Measurements from ENCODE around the gene RYR3. TPM values are rescaled to one million over a fixed set of nuclear protein-coding genes. Genes with fewer than 3 reads are reported as not detected.

The RYR3 gene
- total and polyA plus RNA-seq, 2 donors (not counting 1 experiment from before 2014, with no cell fraction given) = 0.17 TPM; not detected in 1

- no peak overlapping the region for H2AFZ ChIP-seq (ENCODE audit: low read length)
- no peak overlapping the region for H3K4me3 ChIP-seq (replicated peaks in 1 of 4; ENCODE audit: control extremely low read depth in 1 of 4, insufficient read depth in 1 of 4, low read depth in 3 of 4, low read length in 4 of 4)
- no peak overlapping the region for H3K4me2 ChIP-seq (ENCODE audit: extremely low read depth, insufficient read depth, low read length)
- H4K20me1 ChIP-seq (ENCODE audit: control insufficient read depth, extremely low read depth, insufficient read depth, low read length) = no peaks in the 10 kb centered on the region
- no peaks in the 10 kb centered on the region for H3K79me2 ChIP-seq (ENCODE audit: control insufficient read depth, insufficient read depth, low read length)
- H3K9me3 ChIP-seq (ENCODE audit: control insufficient read depth, insufficient read depth, low read depth, low read length) = no peaks in the 10 kb centered on the region
- no peaks in the 10 kb centered on the region for H3K36me3 ChIP-seq (ENCODE audit: control insufficient read depth, insufficient read depth, low read length)
- no peaks in the 10 kb centered on the region for H3K4me1 ChIP-seq (ENCODE audit: control insufficient read depth, extremely low read depth, insufficient read depth, low read length)
- H3K9ac ChIP-seq (ENCODE audit: insufficient read depth, low read length) = no peak overlapping the region
- H3K27me3 ChIP-seq (ENCODE audit: control insufficient read depth, insufficient read depth, low read length) = no peaks in the 10 kb centered on the region
- no peak for DNase-seq (ENCODE audit: low read depth in 2 of 2)
- no peak overlapping the region for H3K27ac ChIP-seq (ENCODE audit: insufficient read depth, low read length)
- TF ChIP-seq, protein P1, sequence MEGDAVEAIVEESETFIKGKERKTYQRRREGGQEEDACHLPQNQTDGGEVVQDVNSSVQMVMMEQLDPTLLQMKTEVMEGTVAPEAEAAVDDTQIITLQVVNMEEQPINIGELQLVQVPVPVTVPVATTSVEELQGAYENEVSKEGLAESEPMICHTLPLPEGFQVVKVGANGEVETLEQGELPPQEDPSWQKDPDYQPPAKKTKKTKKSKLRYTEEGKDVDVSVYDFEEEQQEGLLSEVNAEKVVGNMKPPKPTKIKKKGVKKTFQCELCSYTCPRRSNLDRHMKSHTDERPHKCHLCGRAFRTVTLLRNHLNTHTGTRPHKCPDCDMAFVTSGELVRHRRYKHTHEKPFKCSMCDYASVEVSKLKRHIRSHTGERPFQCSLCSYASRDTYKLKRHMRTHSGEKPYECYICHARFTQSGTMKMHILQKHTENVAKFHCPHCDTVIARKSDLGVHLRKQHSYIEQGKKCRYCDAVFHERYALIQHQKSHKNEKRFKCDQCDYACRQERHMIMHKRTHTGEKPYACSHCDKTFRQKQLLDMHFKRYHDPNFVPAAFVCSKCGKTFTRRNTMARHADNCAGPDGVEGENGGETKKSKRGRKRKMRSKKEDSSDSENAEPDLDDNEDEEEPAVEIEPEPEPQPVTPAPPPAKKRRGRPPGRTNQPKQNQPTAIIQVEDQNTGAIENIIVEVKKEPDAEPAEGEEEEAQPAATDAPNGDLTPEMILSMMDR (conservative IDR thresholded peaks at IDR 0.05 in 1 of 2, IDR thresholded peaks at IDR 0.05 in 1 of 2; ENCODE audit: low read depth in 1 of 2, low read length in 2 of 2) = no peak
- TF ChIP-seq EZH2 (IDR thresholded peaks at IDR 0.05; ENCODE audit: low read length, missing control alignments) = no peak
These were observed 592.9 kb downstream of the RYR3 start for GRCh38 chr15:33903661-33904060.

DNA sequence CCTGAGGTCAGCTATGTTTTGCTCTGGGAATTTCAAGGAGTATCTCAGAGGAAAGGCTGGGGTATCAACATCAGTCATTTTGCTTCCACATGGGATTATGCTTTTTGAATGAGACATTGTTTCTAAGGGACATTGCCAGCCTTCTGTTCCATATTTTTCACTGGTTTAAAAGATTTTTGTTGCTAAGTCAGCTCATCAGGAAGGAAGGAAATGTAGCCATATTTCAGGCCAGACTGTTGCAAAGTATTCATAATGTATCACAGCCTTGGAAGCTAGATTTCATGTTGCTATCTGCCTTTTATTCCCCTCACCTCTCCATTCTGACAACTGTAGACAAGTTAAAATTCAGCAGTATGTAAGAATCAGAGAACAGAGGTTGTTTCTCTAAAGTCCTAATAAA lies 596.6 kb downstream of the RYR3 start:
- no peak overlapping the region for H2AFZ ChIP-seq (ENCODE audit: low read length)
- H4K20me1 ChIP-seq (ENCODE audit: control insufficient read depth, extremely low read depth, insufficient read depth, low read length) = no peaks in the 10 kb centered on the region
- no peak for DNase-seq (ENCODE audit: low read depth in 2 of 2)
- TF ChIP-seq, protein P1 (conservative IDR thresholded peaks at IDR 0.05 in 1 of 2, IDR thresholded peaks at IDR 0.05 in 1 of 2; ENCODE audit: low read depth in 1 of 2, low read length in 2 of 2) = no peak
- no peak for TF ChIP-seq EZH2 (IDR thresholded peaks at IDR 0.05; ENCODE audit: low read length, missing control alignments)
- H3K79me2 ChIP-seq (ENCODE audit: control insufficient read depth, insufficient read depth, low read length) = no peaks in the 10 kb centered on the region
- H3K9me3 ChIP-seq (ENCODE audit: control insufficient read depth, insufficient read depth, low read depth, low read length) = no peaks in the 10 kb centered on the region
- H3K4me1 ChIP-seq (ENCODE audit: control insufficient read depth, extremely low read depth, insufficient read depth, low read length) = peaks cover 4% of the 10 kb centered on the region
- no peak overlapping the region for H3K9ac ChIP-seq (ENCODE audit: insufficient read depth, low read length)
- no peak overlapping the region for H3K4me3 ChIP-seq (replicated peaks in 1 of 4; ENCODE audit: control extremely low read depth in 1 of 4, insufficient read depth in 1 of 4, low read depth in 3 of 4, low read length in 4 of 4)
- no peak overlapping the region for H3K4me2 ChIP-seq (ENCODE audit: extremely low read depth, insufficient read depth, low read length)
- H3K27me3 ChIP-seq (ENCODE audit: control insufficient read depth, insufficient read depth, low read length) = no peaks in the 10 kb centered on the region
- H3K36me3 ChIP-seq (ENCODE audit: control insufficient read depth, insufficient read depth, low read length) = no peaks in the 10 kb centered on the region
- no peak overlapping the region for H3K27ac ChIP-seq (ENCODE audit: insufficient read depth, low read length)

DNA sequence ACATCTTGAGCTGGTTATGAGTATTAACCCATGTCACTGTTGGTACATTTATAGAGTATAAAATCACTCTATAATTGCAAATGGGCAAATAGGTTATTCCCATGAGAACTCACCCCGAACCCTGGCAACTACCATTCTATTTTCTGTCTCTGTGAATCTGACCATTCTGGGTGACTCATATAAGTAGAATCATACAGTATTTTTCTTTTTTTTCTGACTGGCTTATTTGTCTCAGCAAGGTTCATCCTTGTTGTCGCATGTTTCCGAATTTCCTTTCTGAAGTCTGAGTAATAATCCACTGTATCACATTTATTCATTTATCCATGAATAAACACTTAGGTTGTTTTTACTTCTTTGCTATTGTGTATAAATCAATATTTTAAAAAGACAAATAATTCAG lies 597.6 kb downstream of the RYR3 start:
- Histone ChIP-seq H3K27me3 (ENCODE audit: control insufficient read depth, insufficient read depth, low read length) (no peaks in the 10 kb centered on the region), H3K4me1 (ENCODE audit: control insufficient read depth, extremely low read depth, insufficient read depth, low read length) (peaks cover 4% of the 10 kb centered on the region), H3K9me3 (ENCODE audit: control insufficient read depth, insufficient read depth, low read depth, low read length) (no peaks in the 10 kb centered on the region), H3K9ac (ENCODE audit: insufficient read depth, low read length) (no peak overlapping the region), H3K27ac (ENCODE audit: insufficient read depth, low read length) (no peak overlapping the region), H3K4me3 (replicated peaks in 1 of 4; ENCODE audit: control extremely low read depth in 1 of 4, insufficient read depth in 1 of 4, low read depth in 3 of 4, low read length in 4 of 4) (no peak overlapping the region), H4K20me1 (ENCODE audit: control insufficient read depth, extremely low read depth, insufficient read depth, low read length) (no peaks in the 10 kb centered on the region), H3K4me2 (ENCODE audit: extremely low read depth, insufficient read depth, low read length) (no peak overlapping the region), H2AFZ (ENCODE audit: low read length) (no peak overlapping the region), H3K79me2 (ENCODE audit: control insufficient read depth, insufficient read depth, low read length) (no peaks in the 10 kb centered on the region), H3K36me3 (ENCODE audit: control insufficient read depth, insufficient read depth, low read length) (no peaks in the 10 kb centered on the region)
- peak; percentile 5 to 71 for DNase-seq (ENCODE audit: low read depth in 2 of 2)
- TF ChIP-seq, protein P1 (conservative IDR thresholded peaks at IDR 0.05 in 1 of 2, IDR thresholded peaks at IDR 0.05 in 1 of 2; ENCODE audit: low read depth in 1 of 2, low read length in 2 of 2) = no peak
- TF ChIP-seq EZH2 (IDR thresholded peaks at IDR 0.05; ENCODE audit: low read length, missing control alignments) = no peak
